Activated T-cell treated with anti-CD3 and anti-CD28 coated beads, Interleukin-2, amount 50 U/mL, for 1 hour (primary cell): ENCODE results near the gene HOXA2.

ENCODE experiments used
- DNase-seq: peaks from one replicate; pipeline ENCODE4 v3.0.0-alpha.2; 2020

HOXA2 gene

GRCh38 chr7:27097686-27098577 is 4.6 kb downstream of the HOXA2 start:
- DNase-seq, result no peak

- DNase-seq, result no peak
Measured at GRCh38 chr7:27096768-27097514, 5.5 kb downstream of the HOXA2 start.

- DNase-seq, result peak; percentile 72
Measured at GRCh38 chr7:27095897-27096767, 6.4 kb downstream of the HOXA2 start, which contains the start of gene HOXA1. HOXA1 (minus strand) TSS chr7:27096000; CDS start chr7:27095912, 88 bp downstream.

- peak; percentile 32 for DNase-seq
Measured at GRCh38 chr7:27095050-27095896, 7.2 kb downstream of the HOXA2 start.

- DNase-seq, result no peak
Measured at GRCh38 chr7:27094304-27095049, 8.0 kb downstream of the HOXA2 start.

DNA sequence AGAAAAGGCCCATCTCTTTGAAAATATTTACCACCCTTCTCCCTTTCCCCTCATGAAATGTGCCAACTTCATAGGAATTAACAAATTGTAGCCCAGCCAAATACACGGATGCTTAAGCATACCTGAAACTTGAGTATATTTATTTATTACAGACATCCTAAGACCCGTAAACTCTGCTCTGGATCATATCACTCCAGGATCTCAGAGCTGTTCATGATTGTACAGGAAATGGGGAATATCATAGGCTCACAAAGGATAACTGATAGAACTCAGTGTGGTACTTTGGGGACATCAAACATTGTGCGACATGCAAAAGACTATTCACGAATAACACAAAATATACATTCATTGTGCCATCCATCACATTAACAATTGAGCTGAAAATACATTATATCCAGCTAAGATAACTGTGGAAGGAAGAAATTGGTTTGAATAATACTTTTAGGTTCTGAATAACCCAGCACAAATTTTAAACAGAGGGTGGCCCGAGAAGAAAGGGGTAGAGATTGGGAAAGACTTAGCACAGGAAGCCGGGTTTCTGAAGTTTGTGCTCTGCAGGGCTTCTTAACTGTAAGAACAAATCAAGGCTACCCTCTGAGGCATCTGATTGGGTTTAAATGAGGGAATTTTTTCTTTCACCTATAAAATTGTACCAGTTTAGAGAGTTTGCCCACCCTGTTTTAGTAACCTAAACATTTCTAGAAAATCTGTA is 9.1 kb downstream of the HOXA2 start:
- DNase-seq, result no peak

DNA sequence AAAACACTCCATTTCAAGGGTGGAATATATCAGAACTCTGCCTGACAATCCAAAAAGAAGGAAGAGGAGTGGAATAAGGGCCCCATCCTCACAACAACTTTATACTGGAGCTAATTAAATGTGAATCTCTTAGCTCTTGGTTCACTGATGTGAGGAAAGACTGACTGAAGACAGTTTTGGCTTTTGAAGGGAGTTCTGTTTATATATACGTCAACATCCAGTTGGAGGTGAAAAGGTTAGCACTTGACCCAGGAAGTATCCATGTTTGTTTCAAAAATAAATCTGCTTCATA is 9.7 kb downstream of the HOXA2 start:
- no peak for DNase-seq

GRCh38 chr7:27091941-27092818 is 10.3 kb downstream of the HOXA2 start:
- DNase-seq, result no peak

DNA sequence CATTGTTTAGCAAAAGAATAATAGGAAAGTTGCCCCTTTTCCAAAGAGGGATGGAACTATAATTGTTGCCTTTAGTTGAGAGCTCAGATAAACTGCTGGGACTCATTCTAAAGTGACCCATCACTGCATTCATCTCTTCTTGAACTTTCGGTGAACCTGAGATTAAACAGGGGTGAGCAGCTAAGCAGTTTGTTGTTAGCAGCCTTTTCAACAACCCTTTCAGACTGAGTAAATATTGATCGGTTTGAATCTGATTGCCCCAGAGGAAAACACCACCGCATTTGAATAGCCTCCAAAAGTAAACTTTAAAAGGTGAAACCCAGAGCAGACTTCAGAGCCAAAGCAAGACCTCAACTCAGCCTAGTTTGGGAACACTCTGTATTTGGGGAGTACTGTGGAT is 11.4 kb downstream of the HOXA2 start:
- no peak for DNase-seq

GRCh38 chr7:27088002-27088922 is 14.2 kb downstream of the HOXA2 start:
- no peak for DNase-seq

GRCh38 chr7:27083646-27084045 is 18.8 kb downstream of the HOXA2 start:
- DNase-seq, result no peak

- no peak for DNase-seq
Measured at GRCh38 chr7:27082171-27082570, 20.3 kb downstream of the HOXA2 start.

- DNase-seq, result no peak
Measured at GRCh38 chr7:27080844-27081436, 21.5 kb downstream of the HOXA2 start.

DNA sequence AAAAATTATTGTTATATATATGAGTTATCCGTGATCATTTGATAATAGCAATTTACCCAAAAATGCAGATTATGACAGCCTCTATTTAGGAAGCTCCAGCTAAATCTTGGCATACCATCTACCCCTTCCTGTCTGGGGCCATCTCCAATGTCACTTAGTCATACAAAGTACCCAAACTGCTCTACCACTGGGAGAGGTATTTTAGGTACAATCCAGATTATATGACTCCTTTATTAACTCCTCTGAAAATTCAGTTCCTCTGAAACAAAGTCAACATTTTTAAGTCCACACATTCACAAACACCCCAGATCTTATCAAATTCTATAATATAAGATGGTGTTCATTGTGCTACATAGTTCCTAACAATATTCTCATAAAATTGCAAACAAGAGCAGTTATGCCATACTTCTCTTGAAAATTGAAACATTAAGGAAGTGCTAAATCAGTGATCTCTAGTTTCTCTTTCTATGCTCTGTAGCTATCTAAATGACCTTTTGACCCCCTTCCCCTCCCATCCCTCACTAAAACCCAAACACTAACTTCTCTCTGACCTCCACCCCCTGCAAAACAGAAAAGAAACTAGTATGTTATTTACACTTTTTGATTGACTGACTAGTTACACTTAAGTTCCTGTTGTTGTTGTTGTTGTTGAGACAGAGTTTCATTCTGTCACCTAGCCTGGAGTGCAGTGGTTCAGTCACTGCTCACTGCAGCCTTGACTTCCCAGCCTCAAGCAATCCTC is 23.1 kb downstream of the HOXA2 start:
- no peak for DNase-seq

DNA sequence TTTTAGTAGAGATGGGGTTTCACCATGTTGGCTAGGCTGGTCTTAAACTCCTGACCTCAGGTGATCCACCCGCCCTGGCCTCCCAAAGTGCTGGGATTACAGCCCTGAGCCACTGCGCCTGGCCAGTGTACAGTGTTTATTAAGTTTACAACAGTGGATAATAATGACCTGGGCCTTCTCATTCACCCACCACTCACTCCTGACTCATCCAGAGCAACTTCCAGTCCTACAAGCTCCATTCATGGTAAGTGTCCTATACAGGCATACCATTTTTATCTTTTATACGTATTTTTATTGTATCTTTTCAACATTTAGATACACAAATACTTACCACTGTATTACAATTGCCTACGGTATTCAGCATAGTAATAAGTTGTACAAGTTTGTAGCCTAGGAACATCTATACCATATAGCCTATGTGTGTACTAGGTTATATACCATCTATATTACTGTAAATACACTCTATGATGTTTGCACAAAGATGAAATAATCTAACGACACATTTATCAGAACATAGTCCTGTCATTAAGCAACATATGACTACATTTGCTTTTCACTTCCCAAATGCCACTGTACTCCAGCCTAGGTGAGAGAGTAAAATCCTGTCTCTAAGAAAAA is 23.8 kb downstream of the HOXA2 start:
- no peak for DNase-seq

- no peak for DNase-seq
Measured at GRCh38 chr7:27073076-27073475, 29.4 kb downstream of the HOXA2 start.
